Epidermal melanocyte (primary cell): ENCODE measurements around the gene SNHG17.
A peak's percentile ranks its signal among the peaks of the same experiment; 100 is the strongest.
"Not testable (repeated sequence)": the region's sequence is repeated elsewhere in the genome, so short reads cannot be mapped to it uniquely, and the experiment has no call there.

ENCODE experiments used
- DNase-seq: peaks from one replicate; pipeline ENCODE4 v3.0.0; 2011; ENCODE audit warnings: low spot score; ENCODE audit not compliant: insufficient read length

The SNHG17 gene

GRCh38 chr20:38434770-38435554 is at the start of gene SNHG17:
Gene SNHG17 (minus strand): TSS chr20:38435328.
- no peak for DNase-seq

DNA sequence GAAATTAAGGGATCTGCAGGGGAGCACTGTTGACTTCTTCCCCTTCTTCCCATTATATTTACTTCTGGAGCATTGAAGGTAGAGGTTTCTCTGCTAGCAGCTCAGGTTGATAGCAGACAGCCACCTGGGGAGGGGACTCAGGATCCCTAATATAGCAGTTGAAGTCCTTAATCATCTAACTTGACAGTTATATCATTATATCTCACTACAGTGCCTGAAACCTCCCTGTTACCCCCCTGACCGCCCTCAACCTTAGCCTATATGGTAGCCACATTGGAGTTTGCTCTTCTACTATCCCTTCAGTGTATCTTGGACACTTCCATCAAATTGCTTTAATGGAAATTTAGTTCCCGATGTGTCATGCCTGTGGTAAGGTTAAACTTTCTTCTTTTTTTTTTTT is 44.5 kb upstream of the SNHG17 start:
- no peak for DNase-seq

GRCh38 chr20:38477747-38478146 is 42.6 kb upstream of the SNHG17 start:
- DNase-seq: no peak

- no peak for DNase-seq
Measured at GRCh38 chr20:38473367-38473795, 38.3 kb upstream of the SNHG17 start.

GRCh38 chr20:38472513-38473366 is 37.6 kb upstream of the SNHG17 start, which contains the start of gene RALGAPB:
Gene RALGAPB (plus strand): TSS chr20:38472843. CDS start chr20:38488433, 15,590 bp downstream.
- peak; percentile 95 for DNase-seq

DNA sequence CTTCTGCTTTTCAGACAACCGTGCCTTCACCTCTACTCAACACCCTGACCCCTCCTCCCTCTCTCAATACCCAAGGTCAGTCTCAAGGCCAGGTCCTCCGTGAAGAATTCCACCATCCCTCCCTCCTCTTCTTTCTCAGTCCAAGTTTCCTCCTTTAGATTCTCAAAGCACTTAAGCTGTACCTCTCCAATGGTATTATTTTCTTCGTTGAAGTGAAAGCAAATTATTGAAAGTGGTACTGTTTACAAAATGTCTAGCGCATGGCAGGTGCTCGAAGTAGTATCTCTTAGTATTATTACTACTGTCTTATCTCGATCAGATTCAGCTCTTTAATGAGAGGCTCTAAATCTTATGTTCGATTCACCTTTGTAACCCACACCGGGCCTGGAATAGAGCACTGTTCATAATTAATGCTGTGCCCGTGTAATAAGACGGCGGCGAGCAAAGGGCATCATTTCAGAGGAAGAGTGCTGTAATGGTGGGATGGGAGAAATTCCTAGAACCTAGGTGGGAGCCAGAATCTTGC is 36.9 kb upstream of the SNHG17 start:
- DNase-seq: no peak

DNA sequence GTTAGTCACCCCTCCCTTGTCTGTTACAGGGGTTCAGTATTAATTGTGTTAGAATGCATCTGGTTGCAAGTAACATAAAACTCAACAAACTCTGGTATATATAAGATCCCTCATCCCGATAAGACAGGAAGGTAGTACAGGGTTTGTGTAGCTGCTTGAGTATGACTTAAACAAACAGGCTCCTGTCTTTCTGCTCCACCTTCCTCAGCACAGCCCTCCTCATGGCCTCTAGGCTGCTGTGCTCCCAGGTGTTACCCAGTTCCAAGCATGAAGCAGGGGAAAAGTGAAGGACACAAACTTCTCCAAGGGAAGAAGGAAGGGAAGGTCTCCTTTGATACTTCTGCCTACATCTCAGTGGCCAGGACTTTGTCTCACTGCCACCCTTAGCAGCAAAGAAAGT is 36.1 kb upstream of the SNHG17 start:
- no peak for DNase-seq

- DNase-seq: no peak
Measured at GRCh38 chr20:38466983-38467382, 31.9 kb upstream of the SNHG17 start.

DNA sequence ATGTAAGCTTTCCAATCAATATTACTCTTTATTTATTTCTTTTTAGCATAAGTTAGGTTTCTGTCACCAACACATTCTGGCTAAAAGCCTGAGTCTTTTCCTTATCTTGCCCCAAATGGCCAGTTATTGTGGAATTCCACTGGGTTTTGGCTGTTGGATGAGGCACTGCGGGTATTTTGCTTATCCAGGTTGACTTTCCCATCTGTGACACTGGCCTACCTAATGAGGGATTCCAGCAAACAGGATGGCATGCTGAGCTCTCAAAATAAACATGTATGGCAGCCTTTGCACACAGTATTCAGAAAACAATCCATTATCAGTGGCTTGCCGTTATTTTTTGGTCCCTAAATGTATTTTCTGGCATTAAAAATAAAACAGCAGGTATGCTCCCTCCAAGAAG is 31.0 kb upstream of the SNHG17 start:
- no peak for DNase-seq

- not testable (repeated sequence) for DNase-seq
Measured at GRCh38 chr20:38461569-38461968, 26.4 kb upstream of the SNHG17 start.

DNA sequence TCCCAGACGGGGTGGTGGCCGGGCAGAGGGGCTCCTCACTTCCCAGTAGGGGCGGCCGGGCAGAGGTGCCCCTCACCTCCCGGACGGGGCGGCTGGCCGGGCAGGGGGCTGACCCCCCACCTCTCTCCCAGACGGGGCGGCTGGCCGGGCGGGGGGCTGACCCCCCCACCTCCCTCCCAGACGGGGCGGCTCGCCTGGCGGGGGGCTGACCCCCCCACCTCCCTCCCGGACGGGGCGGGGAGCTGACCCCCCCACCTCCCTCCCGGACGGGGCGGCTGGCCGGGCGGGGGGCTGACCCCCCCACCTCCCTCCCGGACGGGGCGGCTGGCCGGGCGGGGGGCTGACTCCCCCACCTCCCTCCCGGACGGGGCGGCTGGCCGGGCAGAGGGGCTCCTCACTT is 26.0 kb upstream of the SNHG17 start:
- not testable (repeated sequence) for DNase-seq

DNA sequence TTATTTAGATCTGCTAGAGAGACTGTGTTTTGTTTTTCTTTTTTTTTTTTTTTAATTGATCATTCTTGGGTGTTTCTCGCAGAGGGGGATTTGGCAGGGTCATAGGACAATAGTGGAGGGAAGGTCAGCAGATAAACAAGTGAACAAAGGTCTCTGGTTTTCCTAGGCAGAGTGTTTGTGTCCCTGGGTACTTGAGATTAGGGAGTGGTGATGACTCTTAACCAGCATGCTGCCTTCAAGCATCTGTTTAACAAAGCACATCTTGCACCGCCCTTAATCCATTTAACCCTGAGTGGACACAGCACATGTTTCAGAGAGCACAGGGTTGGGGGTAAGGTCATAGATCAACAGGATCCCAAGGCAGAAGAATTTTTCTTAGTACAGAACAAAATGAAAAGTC is 25.5 kb upstream of the SNHG17 start:
- DNase-seq: not testable (repeated sequence)

- DNase-seq: no peak
Measured at GRCh38 chr20:38460040-38460623, 25.0 kb upstream of the SNHG17 start.

DNA sequence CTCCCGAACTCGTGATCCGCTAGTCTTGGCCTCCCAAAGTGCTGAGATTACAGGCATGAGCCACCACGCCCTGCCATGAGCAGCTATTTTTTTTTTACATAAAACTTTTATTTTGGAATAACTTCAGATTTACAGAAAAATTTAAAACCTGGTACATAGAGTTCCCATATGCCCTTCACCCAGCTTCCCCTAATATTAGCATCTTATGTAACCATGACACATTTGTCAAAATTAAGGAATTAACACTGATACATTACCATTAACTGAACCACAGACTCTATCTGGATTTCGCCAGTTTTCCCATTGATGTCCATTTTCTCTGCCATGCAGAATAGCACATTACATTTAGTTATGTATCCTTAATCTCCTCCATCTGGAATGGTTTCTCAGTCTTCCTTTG is 23.2 kb upstream of the SNHG17 start:
- no peak for DNase-seq

- DNase-seq: no peak
Measured at GRCh38 chr20:38454556-38455473, 19.7 kb upstream of the SNHG17 start.

DNA sequence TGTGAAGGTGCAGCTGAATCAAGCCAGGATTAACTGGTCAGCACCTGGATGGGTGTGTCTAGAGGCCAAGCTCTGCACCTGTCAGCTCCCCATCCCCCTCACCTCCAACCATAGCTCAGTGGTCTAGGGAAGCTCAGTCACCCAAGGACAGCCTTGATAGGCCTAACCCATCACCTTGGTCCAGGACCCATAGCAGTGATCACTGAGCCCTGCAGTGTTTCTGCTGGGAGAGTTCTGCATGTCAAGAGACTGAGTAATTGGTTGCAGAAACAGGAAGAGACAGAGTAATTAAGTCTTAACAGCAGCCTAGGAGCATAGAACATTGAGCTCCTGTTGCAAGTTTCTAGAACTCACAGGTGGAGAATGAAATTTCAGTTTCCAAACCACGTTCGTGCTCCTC is 18.8 kb upstream of the SNHG17 start:
- DNase-seq: no peak

- no peak for DNase-seq
Measured at GRCh38 chr20:38452880-38453624, 17.9 kb upstream of the SNHG17 start.

GRCh38 chr20:38450412-38450975 is 15.4 kb upstream of the SNHG17 start:
- no peak for DNase-seq

- DNase-seq: no peak
Measured at GRCh38 chr20:38449046-38449445, 13.9 kb upstream of the SNHG17 start.
